ENCODE measurements around the gene XRCC1. TPM values are rescaled to one million over a fixed set of nuclear protein-coding genes. Genes with fewer than 3 reads are reported as not detected.

Gene XRCC1
- polyA plus RNA-seq, 1 donor from 2014 or later = 18.6 TPM

- no peak overlapping the region for H3K9ac ChIP-seq (ENCODE audit: low read length)
- no peaks in the 10 kb centered on the region for H4K20me1 ChIP-seq (ENCODE audit: insufficient read depth)
- no peaks in the 10 kb centered on the region for H3F3A ChIP-seq (ENCODE audit: insufficient read depth, low read length, poor library complexity, severe bottlenecking)
- H3K9me2 ChIP-seq (ENCODE audit: insufficient read depth, low read length) = no peaks in the 10 kb centered on the region
- no peaks in the 10 kb centered on the region for H3K9me3 ChIP-seq (ENCODE audit: low read length)
- H3K27ac ChIP-seq (ENCODE audit: low read length) = no peak overlapping the region
- H3K36me3 ChIP-seq (ENCODE audit: insufficient read depth, low read length) = no peaks in the 10 kb centered on the region
- H3K4me3 ChIP-seq (ENCODE audit: low read length) = no peak overlapping the region
- H2AFZ ChIP-seq (ENCODE audit: low read depth, low read length) = no peak overlapping the region
- TF ChIP-seq CTCF (IDR thresholded peaks at IDR 0.05; ENCODE audit: poor library complexity, severe bottlenecking) = no peak
- TF ChIP-seq EP300 (conservative IDR thresholded peaks at IDR 0.05; ENCODE audit: poor library complexity, severe bottlenecking) = no peak
- no peak for TF ChIP-seq MXI1 (conservative IDR thresholded peaks at IDR 0.05; ENCODE audit: poor library complexity, severe bottlenecking)
- TF ChIP-seq POLR2AphosphoS5 (IDR thresholded peaks at IDR 0.05) = no peak
- H3K79me2 ChIP-seq (replicated peaks; ENCODE audit: insufficient read depth, low read length) = no peaks in the 10 kb centered on the region
- H3K4me2 ChIP-seq (ENCODE audit: low read length) = no peak overlapping the region
- no peaks in the 10 kb centered on the region for H3K27me3 ChIP-seq (ENCODE audit: insufficient read depth, low read depth, low read length)
Observed at GRCh38 chr19:43498233-43498842, 77.0 kb downstream of the XRCC1 start.

GRCh38 chr19:43496960-43497359 is 78.4 kb downstream of the XRCC1 start:
- Histone ChIP-seq H3K4me3 (ENCODE audit: low read length) (no peak overlapping the region), H3K9me2 (ENCODE audit: insufficient read depth, low read length) (no peaks in the 10 kb centered on the region), H3K9me3 (ENCODE audit: low read length) (no peaks in the 10 kb centered on the region)

GRCh38 chr19:43495082-43495481 is 80.2 kb downstream of the XRCC1 start:
- no peak overlapping the region for H3K27ac ChIP-seq (ENCODE audit: low read length)
- no peaks in the 10 kb centered on the region for H3K27me3 ChIP-seq (ENCODE audit: insufficient read depth, low read depth, low read length)
- H3K4me2 ChIP-seq (ENCODE audit: low read length) = no peak overlapping the region
- no peak overlapping the region for H3K9ac ChIP-seq (ENCODE audit: low read length)
- H2AFZ ChIP-seq (ENCODE audit: low read depth, low read length) = no peak overlapping the region
- TF ChIP-seq CTCF (IDR thresholded peaks at IDR 0.05; ENCODE audit: poor library complexity, severe bottlenecking) (no peak), EZH2 (IDR thresholded peaks at IDR 0.05; ENCODE audit: borderline replicate concordance, insufficient read depth, low read length, poor library complexity, severe bottlenecking) (no peak), REST (IDR thresholded peaks at IDR 0.05; ENCODE audit: borderline replicate concordance) (no peak), TAF1 (IDR thresholded peaks at IDR 0.05; ENCODE audit: low read depth) (no peak), MXI1 (conservative IDR thresholded peaks at IDR 0.05; ENCODE audit: poor library complexity, severe bottlenecking) (no peak)
- no peak overlapping the region for H3K4me3 ChIP-seq (ENCODE audit: low read length)
- H3K36me3 ChIP-seq (ENCODE audit: insufficient read depth, low read length) = no peaks in the 10 kb centered on the region
- H4K20me1 ChIP-seq (ENCODE audit: insufficient read depth) = no peaks in the 10 kb centered on the region
- no peaks in the 10 kb centered on the region for H3K9me3 ChIP-seq (ENCODE audit: low read length)
- no peaks in the 10 kb centered on the region for H3F3A ChIP-seq (ENCODE audit: insufficient read depth, low read length, poor library complexity, severe bottlenecking)
- no peaks in the 10 kb centered on the region for H3K9me2 ChIP-seq (ENCODE audit: insufficient read depth, low read length)
- H3K79me2 ChIP-seq (replicated peaks; ENCODE audit: insufficient read depth, low read length) = no peaks in the 10 kb centered on the region

More at GRCh38 chr19:43496960-43497359, 78.4 kb downstream of the XRCC1 start:
- no peaks in the 10 kb centered on the region for H3K79me2 ChIP-seq (replicated peaks; ENCODE audit: insufficient read depth, low read length)
- no peak overlapping the region for H3K4me2 ChIP-seq (ENCODE audit: low read length)
- no peak overlapping the region for H2AFZ ChIP-seq (ENCODE audit: low read depth, low read length)
- no peaks in the 10 kb centered on the region for H3K36me3 ChIP-seq (ENCODE audit: insufficient read depth, low read length)
- no peaks in the 10 kb centered on the region for H4K20me1 ChIP-seq (ENCODE audit: insufficient read depth)
- no peak for TF ChIP-seq SMC3 (conservative IDR thresholded peaks at IDR 0.05; ENCODE audit: poor library complexity)
- TF ChIP-seq CTCF (IDR thresholded peaks at IDR 0.05; ENCODE audit: poor library complexity, severe bottlenecking) = no peak
- no peak for TF ChIP-seq MXI1 (conservative IDR thresholded peaks at IDR 0.05; ENCODE audit: poor library complexity, severe bottlenecking)
- TF ChIP-seq EP300 (conservative IDR thresholded peaks at IDR 0.05; ENCODE audit: poor library complexity, severe bottlenecking) = no peak
- no peak for TF ChIP-seq RAD21 (conservative IDR thresholded peaks at IDR 0.05)
- H3F3A ChIP-seq (ENCODE audit: insufficient read depth, low read length, poor library complexity, severe bottlenecking) = no peaks in the 10 kb centered on the region
- H3K9ac ChIP-seq (ENCODE audit: low read length) = no peak overlapping the region
- no peaks in the 10 kb centered on the region for H3K27me3 ChIP-seq (ENCODE audit: insufficient read depth, low read depth, low read length)
- no peak overlapping the region for H3K27ac ChIP-seq (ENCODE audit: low read length)

All from neural cell (in vitro differentiated cells).